Measurements from ENCODE around the gene TGIF1. TPM values are rescaled to one million over a fixed set of nuclear protein-coding genes. Genes with fewer than 3 reads are reported as not detected.

TGIF1 gene
- total and polyA plus RNA-seq, 9 of the 15 experiments (the other 6 are each of a cell fraction or from before 2014, with no cell fraction given) = 16.1 to 77.7 (median 44.6) TPM

GRCh38 chr18:3444954-3445353 lies 5.0 kb upstream of the TGIF1 start (continued):
- TF ChIP-seq MED1 (CRISPR knock-in tag; IDR thresholded peaks at IDR 0.05; ENCODE audit: borderline replicate concordance) (no peak), TEAD4 (IDR thresholded peaks at IDR 0.05; ENCODE audit: low read length) (no peak), TEAD4 (CRISPR knock-in tag; IDR thresholded peaks at IDR 0.05; ENCODE audit: borderline replicate concordance) (no peak), XRCC3 (IDR thresholded peaks at IDR 0.05) (no peak), NR4A1 (CRISPR knock-in tag; IDR thresholded peaks at IDR 0.05) (no peak), NR4A1 (tag; IDR thresholded peaks at IDR 0.05) (0 out of 2 replicates have a peak, but pooled peaks have one; percentile 19), RFX1 (IDR thresholded peaks at IDR 0.05) (no peak), CREM (IDR thresholded peaks at IDR 0.05; ENCODE audit: low read depth) (no peak), HIVEP1 (CRISPR knock-in tag; IDR thresholded peaks at IDR 0.05) (no peak), ZNF644 (tag; IDR thresholded peaks at IDR 0.05; ENCODE audit: low read depth) (no peak), ZNF583 (CRISPR knock-in tag; IDR thresholded peaks at IDR 0.05) (peak; percentile 79; the same call in 1 of the 2 replicates)

GRCh38 chr18:3447068-3447894 lies 2.7 kb upstream of the TGIF1 start:
- under 1% methylated on average over 22 of the region's 22 CpGs for WGBS (ENCODE audit: insufficient coverage, low coverage, missing lambda C conversion rate)
- peak; percentile 42 for FAIRE-seq
- H3K9me3 ChIP-seq (replicated peaks; ENCODE audit: control insufficient read depth, insufficient read depth, low read depth, low read length) = no peaks in the 10 kb centered on the region
- no peaks in the 10 kb centered on the region for H3K36me3 ChIP-seq (ENCODE audit: control insufficient read depth, insufficient read depth, low read length)
- H3K9ac ChIP-seq (ENCODE audit: insufficient read depth in 1 of 2, low read depth in 2 of 2, low read length in 2 of 2) = peak overlapping the region; percentile 92 to 99
- ChIA-PET CTCF (ENCODE audit: low intra/inter-chr PET ratio) (interaction anchor here (1.2 kb wide), 1 partner anchor 166 kb away, joined by 7 read pairs; no protein-coding TSS in a partner anchor), POLR2A (interaction anchor here (0.7 to 4.1 kb wide), 21 partner anchors 8 to 441 kb away, joined by 3 to 35 read pairs (median 5); no protein-coding TSS in a partner anchor)
- H4K20me1 ChIP-seq (replicated peaks; ENCODE audit: control insufficient read depth, insufficient read depth, low read length) = 0 out of 2 replicates have a peak, but pooled peaks cover 3% of the 10 kb centered on the region
- BruUV-seq (replicated peaks) = no TSS peak
- 0 out of 3 replicates have a peak, but pooled peaks have one; percentile 2 for ATAC-seq
- peak overlapping the region; percentile 87 for H3K4me3 ChIP-seq
- H3K9me1 ChIP-seq (ENCODE audit: control insufficient read depth, insufficient read depth, low read length) = no peaks in the 10 kb centered on the region
- peaks cover 40 to 51% of the 10 kb centered on the region in 2 experiments for H3K4me1 ChIP-seq (replicated peaks in 1 of 2; ENCODE audit: control insufficient read depth in 2 of 2, insufficient read depth in 2 of 2, low read length in 2 of 2)
- peak overlapping the region; percentile 67 for H2AFZ ChIP-seq (ENCODE audit: low read depth, low read length)
- DNase-seq (ENCODE audit: extremely low read depth in 1 of 4, low spot score in 3 of 4) = peak; percentile 55 to 82 (median 66)
- H3K27ac ChIP-seq (ENCODE audit: extremely low read depth, low read depth, low read length) = peak overlapping the region; percentile 98
- H3K4me2 ChIP-seq (ENCODE audit: insufficient read depth, low read length) = peak overlapping the region; percentile 99
- intact Hi-C loops (cut with micrococcal nuclease) (no loop called here), in situ Hi-C loops (cut with MboI) (no loop called here)
- H3K27me3 ChIP-seq (ENCODE audit: control insufficient read depth in 2 of 2, insufficient read depth in 2 of 2, low read length in 2 of 2) = no peaks in the 10 kb centered on the region
- peaks cover 56% of the 10 kb centered on the region for H3K79me2 ChIP-seq (ENCODE audit: control insufficient read depth, insufficient read depth, low read length)
- peak; percentile 20; the same call in 1 of the 2 replicates for TF ChIP-seq ZBTB7A (IDR thresholded peaks at IDR 0.05; ENCODE audit: borderline replicate concordance, control insufficient read depth, low read depth, low read length)
- TF ChIP-seq XRCC5 (IDR thresholded peaks at IDR 0.05; ENCODE audit: low read depth, low read length) = 0 out of 2 replicates have a peak, but pooled peaks have one; percentile 15
- no peak for TF ChIP-seq FOXM1 (IDR thresholded peaks at IDR 0.05; ENCODE audit: low read depth)
- TF ChIP-seq FOXM1 (CRISPR knock-in tag; IDR thresholded peaks at IDR 0.05; ENCODE audit: low read depth) = peak; percentile 7
- TF ChIP-seq E2F4 (CRISPR knock-in tag; IDR thresholded peaks at IDR 0.05; ENCODE audit: low read depth) = 0 out of 2 replicates have a peak, but pooled peaks have one; percentile 17
- TF ChIP-seq TEAD1 (CRISPR knock-in tag; IDR thresholded peaks at IDR 0.05) = 0 out of 4 replicates have a peak, but pooled peaks of 1 of the 2 experiments have one; percentile 50
- peak; percentile 40; the same call in 1 of the 2 replicates for TF ChIP-seq HEY1 (CRISPR knock-in tag; IDR thresholded peaks at IDR 0.05; ENCODE audit: borderline replicate concordance)
- TF ChIP-seq KAT7 (CRISPR knock-in tag; IDR thresholded peaks at IDR 0.05; ENCODE audit: borderline replicate concordance) = peak; percentile 78; the same call in 1 of the 2 replicates
- 0 out of 2 replicates have a peak, but pooled peaks have one; percentile 2 for TF ChIP-seq MYC (IDR thresholded peaks at IDR 0.05; ENCODE audit: low read depth, low read length)
- TF ChIP-seq MYC (CRISPR knock-in tag; IDR thresholded peaks at IDR 0.05; ENCODE audit: borderline replicate concordance, low read depth) = peak; percentile 86

Measured in K562 (cell line).